GM18499 (cell line): ENCODE data around the gene STAC.
"Not testable (repeated sequence)": the region's sequence is repeated elsewhere in the genome, so short reads cannot be mapped to it uniquely, and the experiment has no call there.

Experiments
- ATAC-seq: cut with Tn5 transposase; IDR thresholded peaks from one replicate; pipeline ENCODE4 v1.9.1; 2021; ENCODE audit warnings: moderate number of reproducible peaks; ENCODE audit not compliant: insufficient read depth, unreplicated experiment

STAC gene

DNA sequence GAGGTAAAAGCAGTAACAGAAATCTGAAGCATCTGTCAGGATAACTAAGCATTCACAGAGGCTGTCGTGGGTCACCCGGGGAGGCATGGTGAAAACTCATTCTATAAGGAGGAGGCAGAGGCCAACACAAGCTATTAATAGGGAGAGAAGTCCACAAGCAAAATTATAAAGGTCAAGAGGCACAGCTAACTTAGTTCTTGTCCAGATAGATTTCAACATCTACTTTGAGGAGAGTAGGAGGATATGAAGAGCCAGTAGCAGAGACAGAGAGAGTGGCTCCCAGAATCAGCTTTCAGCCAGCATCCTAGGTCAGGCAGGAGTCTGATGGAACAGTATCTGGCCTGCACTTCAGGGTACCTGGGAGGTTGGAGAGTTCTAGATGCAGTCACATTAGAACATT is 95.3 kb downstream of the STAC start:
- no peak for ATAC-seq

DNA sequence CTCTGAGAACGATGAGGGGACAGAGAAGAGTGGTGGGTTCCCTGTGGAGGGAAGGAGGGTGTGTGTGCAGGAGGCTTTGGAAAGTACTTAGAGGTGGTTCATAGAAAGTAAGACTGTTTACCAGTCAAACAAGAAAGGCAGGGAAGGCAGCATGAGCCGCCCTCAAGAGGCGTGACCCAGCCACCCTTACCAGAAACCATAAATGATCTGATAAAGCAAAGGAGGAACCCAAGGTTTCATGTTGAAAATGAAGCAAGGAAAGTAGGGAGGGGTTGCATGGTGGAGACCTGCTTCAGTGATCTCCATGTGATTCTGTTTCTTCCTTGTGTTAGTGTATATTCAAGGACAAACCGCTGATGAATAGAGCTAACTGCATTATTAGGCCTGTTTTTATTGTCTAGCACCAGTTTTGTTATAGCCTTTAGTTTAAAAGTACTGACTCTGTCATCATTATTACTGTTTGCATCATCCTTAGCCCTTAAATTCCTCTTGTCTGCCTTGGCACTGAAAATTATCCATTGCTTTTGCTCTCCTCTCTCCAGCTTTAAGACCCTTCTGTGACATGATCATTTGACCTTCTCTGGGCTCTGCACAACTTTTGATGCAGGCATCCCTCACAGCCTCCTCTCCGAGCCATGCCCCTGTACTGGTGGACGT is 96.1 kb downstream of the STAC start:
- no peak for ATAC-seq

DNA sequence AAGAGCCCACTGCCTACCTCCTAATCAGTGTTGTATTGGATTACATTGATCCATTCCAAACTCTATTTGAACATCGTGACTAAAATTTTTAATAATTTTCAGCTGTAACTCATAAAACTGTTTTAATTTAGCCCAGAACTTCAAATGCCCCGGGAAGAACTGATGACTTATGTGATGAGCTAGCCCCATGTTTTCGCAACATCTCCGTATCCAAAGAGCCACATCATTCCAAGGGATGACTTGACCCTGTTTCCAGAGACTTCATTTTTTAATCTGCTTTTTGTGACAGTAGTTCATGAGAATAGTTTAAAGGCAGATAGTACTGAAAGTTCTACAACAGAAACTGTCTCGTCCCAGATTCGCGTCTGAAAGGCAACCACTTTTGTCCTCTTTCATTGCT is 97.4 kb downstream of the STAC start:
- no peak for ATAC-seq

DNA sequence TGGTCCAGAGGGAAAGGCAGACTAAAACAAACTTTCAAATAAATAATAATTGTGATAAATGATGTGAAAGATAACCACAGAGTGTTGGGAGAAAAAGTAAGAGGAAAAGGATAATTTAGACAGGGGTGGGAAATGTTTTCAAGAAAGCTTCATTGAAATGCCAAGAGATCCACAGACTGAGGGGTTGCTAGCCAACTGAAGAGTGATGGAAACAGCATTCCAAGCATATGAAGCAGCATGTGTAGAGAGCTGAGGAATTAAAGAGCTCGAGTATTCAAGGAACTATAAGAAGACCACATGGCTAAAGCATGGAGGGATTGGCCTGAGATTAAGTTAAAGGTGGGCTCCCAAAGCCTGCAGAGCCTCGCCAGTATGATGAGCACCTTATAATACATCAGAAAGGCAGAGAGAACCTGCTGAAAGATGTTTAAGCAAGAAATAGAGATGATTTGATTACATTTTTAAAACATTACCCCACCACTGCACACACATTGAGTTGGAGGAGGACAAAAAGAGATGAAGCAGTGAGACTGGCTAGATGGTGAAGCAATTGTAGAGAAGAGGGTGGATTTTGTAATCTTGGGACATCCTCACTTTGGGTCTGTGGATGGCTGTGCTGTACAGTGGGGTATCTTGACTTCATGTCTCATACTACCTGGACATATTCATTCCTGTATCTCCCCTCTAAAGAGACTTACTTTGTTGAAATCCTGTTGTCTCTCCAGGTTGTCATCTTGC is 100.8 kb downstream of the STAC start:
- no peak for ATAC-seq

DNA sequence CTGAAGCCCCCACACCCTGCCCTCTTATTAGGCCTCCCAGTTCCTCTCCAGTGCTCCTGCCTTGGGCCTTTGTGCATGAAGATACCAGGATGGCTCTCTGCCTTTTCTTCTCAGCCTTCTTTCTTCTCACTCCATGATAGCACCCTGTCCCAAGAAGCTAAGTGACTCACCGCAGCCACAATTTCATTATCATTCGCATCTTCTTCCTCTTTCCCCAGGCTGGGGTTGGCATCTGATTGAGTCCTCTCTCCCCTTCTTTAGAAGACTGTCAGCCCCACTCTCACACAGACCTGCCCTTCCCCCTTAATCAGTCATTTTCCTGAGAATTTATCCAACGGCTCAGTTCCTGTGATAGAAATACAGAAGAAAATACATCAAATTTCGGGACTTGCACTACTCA is 102.0 kb downstream of the STAC start:
- no peak for ATAC-seq

DNA sequence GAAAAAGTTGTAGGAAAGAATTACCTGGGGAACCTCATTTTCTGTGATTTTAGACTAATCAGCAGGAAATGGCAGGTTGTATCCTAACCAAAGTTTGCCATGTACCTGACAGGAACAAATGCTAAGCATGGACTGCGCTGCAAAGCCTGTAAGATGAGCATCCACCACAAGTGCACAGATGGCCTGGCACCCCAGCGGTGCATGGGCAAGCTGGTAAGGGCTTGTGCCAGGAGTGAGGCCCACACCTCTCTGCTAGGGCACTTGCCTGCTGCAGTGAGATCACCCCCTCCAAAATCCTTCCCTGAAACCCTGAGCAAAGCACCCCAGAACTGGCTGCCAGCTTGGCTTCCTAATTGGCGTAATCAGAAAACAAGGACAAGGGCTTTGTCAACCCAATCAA is 102.6 kb downstream of the STAC start:
- no peak for ATAC-seq

DNA sequence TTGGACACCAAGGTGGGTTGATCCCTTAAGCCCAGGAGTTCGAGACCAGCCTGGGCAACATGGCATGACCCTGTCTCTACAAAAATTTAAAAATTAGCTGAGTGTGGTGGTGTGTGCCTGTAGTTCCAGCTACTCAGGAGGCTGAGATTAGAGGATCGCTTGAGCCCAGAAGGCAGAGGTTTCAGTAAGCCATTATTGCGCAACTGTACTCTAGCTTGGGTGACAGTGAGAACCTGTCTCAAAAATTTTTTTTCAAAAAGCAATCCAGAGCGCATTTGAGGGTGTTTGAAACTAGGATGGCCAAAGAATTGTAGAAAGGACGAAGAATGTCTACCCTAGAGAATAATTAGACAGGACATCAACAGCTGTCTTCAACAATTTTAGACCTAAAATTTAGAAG is 103.4 kb downstream of the STAC start:
- no peak for ATAC-seq

DNA sequence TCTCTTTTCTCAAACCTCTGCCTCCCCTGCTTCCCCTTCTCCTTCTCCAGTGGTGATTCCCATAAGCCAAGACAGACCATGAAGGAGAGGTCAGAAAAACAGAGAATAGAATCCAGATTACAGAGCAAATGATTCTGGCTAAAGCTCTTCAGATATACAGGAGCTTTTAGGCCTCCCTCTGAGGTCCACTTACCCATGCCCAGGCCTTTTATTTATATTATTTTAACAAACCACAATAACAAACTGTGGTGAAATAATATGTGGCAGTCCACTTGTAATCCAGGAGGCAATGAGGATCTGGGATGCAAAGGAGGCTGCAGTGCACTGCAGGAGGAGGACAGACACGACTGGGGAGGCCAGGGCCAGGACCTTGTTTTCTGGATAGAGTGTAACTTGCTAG is 104.1 kb downstream of the STAC start:
- no peak for ATAC-seq

DNA sequence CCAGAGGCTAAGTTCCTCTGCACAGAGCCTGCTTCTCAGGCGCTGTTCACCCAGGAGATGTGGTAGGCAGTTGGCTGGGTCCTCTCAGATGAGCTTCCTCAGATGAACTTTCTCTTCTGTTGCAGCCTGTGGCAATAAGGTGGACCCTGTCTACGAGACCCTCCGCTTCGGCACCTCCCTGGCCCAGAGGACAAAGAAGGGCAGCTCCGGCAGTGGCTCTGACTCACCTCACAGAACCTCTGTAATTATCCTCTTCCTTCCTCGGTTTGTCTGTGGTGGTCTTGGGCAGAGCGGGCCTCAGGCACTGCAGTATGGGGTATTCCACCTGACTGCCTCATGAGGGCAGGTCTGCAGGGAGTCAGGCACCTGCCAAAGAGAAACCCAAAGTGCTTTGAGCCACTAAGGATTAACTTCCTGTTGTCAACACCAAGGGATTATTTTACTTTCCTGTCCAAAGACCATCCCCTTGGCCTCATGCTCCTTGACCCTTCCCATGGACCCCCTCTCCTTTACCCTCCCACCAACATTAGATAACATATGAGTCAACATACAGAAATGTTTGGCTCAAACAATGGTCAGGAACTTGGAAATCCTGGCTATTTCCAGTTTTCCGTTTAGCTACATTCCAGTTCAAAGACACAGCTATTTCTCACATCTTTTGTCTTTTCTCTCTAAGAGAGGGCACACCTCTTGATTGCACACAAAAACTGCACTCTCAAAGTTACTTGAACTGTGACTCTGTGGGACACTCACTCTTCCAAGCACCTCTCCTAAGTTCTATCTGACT is 105.9 kb downstream of the STAC start:
- ATAC-seq = no peak

DNA sequence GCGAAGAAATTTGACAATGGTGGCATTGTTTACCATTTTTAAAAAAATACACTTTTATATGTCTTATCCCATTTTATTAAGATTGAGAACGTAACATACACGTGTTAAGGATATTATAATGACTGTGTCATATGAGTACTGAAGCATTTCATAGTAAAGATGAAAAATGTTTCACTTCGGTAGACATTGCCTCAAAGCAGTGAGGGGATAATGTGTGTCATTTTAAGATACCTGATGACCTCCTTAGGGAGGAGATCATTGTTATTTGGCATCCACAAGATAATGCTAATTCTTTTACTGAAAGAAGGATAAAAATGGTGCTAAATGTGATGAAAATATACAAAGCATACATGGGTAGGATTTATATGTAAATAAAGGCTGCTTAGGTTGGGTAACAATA is 107.3 kb downstream of the STAC start:
- ATAC-seq = no peak

DNA sequence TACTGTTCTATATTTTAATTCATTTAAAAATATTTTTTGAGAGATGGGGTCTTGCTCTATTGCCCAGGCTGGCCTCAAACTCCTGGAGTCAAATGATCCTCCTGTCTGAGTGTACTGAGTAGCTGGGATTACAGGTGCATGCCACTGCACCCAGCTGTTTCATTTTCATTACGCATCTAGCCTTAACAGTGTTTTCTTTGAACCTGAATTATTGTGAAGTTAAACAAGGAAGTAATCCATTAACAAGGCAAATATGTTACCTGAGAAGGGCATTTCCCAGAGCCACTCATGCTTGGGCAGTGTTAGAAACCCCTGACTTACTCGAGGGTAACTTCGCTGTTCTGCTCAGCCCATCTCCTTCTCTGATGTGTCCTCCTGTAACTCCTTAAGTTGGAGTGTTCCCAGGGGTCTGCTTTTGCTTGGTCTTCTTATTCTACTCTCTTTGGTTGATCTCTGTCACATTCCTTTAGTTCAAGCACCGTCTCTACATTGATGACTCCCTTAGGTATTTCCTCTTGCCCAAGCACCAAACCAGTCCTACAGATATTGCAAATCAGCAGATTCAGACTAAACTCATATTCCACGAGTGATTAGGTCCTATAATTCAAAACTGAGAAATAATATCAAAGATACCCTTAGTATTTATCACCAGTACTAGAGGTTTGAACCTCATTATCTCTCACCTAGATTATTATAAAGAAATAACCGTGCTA is 107.9 kb downstream of the STAC start:
- ATAC-seq = no peak

DNA sequence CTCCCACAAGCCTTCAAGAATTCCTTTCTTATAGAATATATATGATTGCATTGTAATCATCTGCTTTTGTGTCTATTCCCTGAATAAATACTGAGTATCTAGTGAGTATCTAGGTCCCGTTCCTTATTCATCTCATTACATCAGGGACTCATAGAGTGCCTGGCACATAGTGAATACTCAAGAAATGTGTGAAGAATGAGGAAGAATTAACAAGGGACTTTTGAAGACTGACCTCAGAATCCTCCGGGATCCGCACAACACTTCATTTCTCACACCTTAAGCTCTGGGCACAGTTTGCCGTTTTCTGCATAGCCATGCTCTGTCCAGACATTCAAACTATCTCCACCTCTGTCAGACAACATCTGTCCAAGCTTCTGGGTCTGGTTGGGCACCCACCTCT is 108.8 kb downstream of the STAC start:
- no peak for ATAC-seq

DNA sequence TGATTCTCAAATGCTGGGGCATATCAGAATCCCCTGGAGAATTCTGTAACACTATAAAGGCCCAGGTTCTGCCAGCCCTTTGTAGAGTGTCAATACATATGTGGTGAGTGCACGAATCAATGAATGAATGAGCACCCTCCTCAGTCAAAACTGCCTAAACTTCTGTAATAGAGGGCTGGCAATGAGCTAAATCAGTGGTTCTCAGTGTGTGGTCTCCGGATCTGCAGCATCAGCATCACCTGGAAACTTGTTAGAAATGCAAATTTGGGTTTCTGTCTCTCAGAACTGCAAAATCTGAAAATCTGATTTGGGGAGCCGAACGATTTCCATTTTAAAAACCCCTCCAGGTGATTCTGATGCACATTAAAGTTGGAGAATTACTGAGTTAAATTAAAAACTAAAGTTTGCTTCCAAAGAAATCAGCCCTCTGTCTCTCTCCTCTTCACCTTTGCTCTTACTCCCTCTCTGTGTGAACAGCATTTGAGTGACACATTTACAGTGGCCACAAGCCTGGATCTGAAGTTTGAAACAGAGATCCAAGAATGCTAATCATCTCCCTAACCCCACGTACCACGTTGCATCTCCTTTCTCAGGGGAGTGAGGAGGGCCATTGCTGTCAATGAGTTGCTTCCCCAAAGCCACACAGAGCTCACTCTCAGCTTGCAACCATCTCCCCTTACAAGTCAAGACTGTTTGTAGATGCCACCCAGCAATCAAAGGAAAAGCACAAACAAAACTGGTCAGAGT is 109.5 kb downstream of the STAC start:
- ATAC-seq = no peak

DNA sequence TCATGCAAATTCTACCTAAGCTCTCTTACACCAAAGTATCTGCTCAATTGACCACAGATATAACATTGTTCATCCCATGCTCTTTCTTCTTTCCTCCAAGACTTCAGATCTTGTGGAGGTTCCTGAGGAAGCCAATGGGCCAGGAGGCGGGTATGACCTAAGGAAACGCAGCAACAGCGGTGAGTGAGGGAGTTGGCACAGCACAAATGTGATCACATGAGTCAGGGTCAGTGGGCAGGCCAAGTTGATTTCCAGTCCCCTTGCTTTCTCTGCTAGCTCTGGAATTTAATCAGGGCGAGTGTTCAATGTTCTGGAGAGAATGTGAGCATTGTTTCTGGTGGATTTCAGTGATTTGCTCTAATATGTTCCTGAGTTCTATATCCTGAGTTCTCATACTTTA is 112.7 kb downstream of the STAC start:
- no peak for ATAC-seq

DNA sequence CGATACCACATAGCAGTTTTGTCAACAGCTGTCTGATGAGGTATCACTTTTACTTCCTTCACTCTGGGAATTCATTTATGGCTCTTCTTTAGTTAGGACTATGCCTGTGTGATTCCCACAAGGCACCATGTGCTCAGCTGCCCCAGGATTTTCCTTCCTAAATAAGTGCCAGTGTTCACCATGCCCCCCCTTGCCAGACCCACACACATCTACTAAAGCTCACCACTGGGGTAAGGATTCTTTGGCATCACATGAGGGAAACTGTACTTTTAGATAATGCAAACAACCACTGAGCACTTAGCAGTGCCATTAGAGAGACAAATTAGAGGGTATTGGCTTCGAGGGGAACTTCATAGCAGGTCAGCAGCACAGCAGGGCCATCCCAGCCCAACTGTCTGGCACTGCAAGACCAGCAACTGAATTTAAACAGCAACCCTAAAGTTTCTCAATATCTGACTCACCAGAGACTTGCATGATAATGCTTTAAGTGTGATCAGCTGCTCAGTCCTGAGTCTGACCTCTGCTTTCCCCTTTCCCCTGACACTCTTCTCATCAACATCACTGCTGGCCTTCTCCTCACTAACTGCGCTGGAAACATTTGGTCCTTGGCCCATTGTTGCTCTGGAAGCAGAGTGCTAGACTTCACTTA is 114.3 kb downstream of the STAC start:
- no peak for ATAC-seq

DNA sequence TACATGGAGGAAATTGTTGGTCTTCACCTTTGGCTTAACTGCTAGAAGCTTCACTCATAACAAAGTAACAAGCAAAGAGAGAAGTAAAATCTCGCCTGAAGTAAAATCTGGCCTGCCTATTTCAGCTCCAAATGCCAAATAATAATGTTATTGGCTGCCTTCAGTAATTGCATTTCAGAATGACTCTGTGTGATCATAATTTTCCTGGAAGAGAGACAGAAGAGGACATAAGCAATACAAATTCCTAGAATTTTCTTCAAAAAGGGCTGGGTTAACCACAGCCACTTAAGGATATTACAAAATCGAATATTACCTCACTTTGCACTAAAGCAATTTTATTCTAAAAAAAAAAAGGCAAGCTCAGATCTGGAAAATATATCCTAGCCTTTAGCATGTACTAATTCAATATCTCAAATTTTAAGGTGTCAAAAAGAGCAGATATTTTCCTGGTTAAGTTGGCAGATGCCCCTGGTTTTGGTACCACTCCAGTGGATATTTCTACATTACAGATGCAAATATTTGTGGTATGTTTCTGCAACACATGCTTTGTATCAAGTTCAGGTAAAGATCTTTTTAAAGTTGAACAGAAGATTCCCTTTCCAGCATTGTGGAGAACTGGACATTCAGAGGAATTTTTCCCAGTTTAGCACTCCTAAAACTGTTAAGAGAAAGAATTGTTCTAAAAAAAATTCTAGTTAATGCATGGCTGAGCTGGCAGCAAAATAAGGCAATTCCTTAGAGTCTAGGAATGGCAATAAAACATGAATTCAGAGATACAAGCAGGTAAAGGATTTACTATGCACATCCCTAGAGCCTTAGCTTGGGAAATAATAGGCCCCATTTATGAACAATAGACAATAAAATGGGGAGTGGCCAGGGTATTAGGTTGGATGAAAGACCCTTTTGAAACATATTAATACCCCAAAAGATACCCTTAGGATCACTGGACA is 116.7 kb downstream of the STAC start:
- ATAC-seq = no peak

DNA sequence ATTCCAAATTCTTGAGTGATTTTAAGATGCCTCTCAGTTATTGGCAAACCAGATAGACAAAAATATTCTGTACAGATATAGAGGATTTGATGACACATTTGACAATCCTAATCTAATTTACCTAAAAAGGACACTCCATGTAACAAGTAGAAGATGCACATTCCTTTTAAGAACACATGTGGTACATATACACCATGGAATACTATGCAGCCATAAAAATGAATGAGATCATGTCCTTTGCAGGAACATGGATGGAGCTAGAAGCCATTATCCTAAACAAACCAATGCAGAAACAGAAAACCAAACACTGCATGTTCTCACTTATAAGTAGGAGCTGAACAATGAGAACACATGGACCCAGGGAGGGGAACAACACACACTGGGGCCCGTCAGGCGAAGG is 119.7 kb downstream of the STAC start:
- ATAC-seq = not testable (repeated sequence)

DNA sequence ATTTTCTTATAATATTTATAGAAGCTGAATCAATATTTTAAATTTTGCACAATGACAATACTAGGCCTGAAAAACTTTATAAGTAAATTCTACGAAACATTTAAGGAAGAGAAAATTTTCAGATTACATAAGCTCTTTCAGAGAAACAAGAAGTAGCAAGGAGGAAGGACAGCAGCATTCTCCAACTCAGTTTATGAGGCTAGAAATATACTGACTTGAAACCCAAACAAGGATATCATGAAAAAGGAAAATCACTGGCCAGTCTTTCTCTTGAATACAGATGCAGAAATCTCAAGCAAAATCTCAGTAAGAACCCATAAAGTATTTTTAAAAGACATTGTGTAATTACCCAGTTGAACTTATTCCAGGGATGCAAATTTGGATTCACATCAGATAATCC is 121.3 kb downstream of the STAC start:
- no peak for ATAC-seq

DNA sequence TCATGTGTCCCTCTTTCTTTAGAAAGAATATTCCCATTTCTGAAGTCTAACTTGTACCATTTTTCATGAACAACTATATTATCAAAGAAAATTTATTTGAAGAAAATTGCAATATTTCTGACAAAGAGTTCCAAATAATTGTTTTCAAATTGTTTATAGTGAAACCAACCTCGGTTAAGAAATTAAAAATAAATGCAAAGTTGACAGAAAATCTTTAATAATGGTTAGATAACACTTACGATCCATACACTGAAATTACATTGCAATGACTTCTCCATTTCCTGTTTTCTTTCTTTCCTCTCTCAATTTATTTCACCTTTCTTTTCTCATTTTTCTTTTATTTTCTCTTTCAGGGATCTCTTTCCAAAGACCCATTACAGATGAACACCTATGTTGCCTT is 125.1 kb downstream of the STAC start:
- ATAC-seq = no peak
